GM04503 (cell line): ENCODE results near the gene ZNF429.
"Not testable (repeated sequence)": the region's sequence is repeated elsewhere in the genome, so short reads cannot be mapped to it uniquely, and the experiment has no call there.

Experiments used
- DNase-seq: peaks from one replicate; pipeline ENCODE4 v3.0.0-alpha.2; 2012; ENCODE audit warnings: low read depth

ZNF429 gene

GRCh38 chr19:21513651-21514050, 8.2 kb downstream of the ZNF429 start:
- DNase-seq, result no peak

DNA sequence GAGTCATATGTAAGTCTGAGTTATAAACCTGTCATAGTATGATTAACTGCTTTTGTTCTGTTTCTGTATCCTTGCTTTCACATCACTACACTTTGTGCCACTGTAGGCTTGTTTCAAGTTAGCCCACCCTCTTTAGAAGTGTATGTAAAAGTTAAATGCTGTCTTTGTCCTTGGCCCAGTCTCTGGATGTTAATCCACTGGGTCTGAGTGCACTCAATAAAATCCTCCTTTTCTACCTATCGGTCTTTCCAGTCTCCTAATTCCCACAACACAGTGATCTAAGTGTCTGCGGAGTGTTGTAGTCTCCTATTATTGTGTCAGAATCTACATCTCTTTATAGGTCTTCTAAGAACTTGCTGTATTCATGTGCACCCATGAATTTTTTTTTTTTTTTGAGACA, 14.1 kb downstream of the ZNF429 start:
- no peak for DNase-seq

DNA sequence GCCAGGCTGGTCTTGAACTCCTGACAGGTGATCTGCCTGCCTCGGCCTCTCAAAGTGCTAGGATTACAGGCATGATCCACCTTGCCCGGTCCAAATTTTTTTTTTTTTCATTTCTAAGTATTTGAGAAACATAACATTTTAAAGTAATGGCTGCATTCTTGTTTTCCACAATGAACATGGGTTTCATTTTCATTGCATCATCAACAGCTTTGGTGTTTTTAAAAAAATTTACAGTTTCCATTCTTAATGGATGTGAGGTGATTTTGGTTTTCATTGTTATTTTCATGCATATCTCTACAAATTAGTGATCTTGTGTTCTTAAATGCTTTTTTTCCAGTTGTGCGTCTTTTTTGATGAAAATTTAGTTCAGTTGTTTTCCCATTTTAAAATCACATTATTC, 27.5 kb downstream of the ZNF429 start:
- no peak for DNase-seq

- DNase-seq, result not testable (repeated sequence)
These were observed 31.4 kb downstream of the ZNF429 start for GRCh38 chr19:21536741-21537290.

GRCh38 chr19:21559444-21559843, 54.0 kb downstream of the ZNF429 start:
- DNase-seq, result no peak

DNA sequence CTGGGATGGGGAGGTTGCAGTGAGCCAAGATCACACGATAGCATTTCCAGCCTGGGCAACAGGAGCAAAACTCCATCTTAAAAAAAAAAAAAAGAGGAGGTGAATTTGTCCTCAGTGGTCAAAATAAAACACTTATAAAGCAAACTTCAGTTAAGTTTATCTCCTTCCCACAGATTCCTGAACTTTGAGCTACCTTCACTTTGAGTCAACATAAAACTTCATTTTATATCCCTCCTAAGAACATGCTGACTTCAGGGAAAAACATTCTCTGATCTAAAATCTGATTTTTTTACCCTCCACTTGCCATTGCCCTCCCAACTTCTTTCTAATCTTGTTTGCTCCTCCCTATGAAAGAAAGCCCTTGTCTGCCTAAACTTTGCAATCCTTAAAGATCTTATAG, 59.0 kb downstream of the ZNF429 start:
- DNase-seq, result no peak

- no peak for DNase-seq
These were observed 60.7 kb downstream of the ZNF429 start for GRCh38 chr19:21566073-21566472.

DNA sequence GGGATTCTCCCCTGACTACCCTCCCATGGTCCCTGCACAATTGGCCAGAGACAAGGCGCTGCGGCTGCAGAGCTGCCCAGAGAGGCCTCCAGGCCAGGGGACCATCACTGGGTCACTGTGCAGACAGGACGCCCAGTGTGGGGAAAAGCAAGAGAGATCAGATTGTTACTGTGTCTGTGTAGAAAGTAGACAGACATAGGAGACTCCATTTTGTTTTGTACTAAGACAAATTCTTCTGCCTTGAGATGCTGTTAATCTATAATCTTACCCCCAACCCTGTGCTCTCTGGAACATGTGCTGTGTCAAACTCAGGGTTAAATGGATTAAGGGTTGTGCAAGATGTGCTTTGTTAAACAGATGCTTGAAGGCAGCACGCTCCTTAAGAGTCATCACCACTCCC, 62.4 kb downstream of the ZNF429 start:
- DNase-seq, result not testable (repeated sequence)

GRCh38 chr19:21568816-21569493, 63.6 kb downstream of the ZNF429 start:
- peak; percentile 65 for DNase-seq

- no peak for DNase-seq
These were observed 64.1 kb downstream of the ZNF429 start for GRCh38 chr19:21569494-21569865.

DNA sequence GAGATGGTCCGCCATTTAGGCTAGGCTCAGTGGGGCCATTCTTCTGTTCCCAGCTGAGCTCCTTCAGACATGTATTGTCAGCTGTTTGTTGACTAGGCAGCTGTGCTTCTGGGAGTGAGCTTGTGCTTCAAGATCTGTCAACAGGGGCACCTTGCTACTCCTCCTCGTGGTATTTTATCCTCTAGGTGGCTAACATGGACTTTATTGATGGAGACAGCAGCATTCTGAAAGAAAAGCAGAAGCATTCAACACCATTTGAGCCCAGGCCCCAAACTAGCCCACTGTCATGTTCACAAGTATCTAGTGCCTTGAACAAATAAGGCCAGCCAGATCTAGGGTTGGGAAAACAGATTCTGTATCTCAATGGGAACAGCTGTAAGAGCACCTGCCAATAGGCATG, 65.9 kb downstream of the ZNF429 start:
- no peak for DNase-seq

- DNase-seq, result no peak
These were observed 69.2 kb downstream of the ZNF429 start for GRCh38 chr19:21574607-21575006.

GRCh38 chr19:21576481-21576880, 71.1 kb downstream of the ZNF429 start:
- no peak for DNase-seq

DNA sequence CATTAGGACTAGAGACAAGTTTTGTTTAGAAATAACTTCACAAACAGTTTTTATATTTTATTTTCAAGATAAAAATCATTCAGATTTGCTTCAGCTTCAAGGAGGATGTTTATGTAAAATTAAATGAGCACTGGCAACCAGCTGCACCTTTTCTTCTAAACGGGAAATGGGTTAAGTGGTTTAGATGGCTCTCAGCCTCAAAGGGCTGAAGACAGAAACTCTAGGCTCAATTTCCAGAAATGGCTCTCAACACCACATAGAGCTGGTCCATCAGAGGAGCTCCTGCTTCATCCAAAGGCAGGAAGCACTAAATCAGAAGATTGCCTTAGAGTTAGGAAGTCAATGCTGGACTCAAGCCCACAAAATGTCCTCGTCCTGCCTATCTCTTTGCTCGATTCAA, 74.7 kb downstream of the ZNF429 start:
- DNase-seq, result no peak

GRCh38 chr19:21580818-21581217, 75.4 kb downstream of the ZNF429 start:
- no peak for DNase-seq

DNA sequence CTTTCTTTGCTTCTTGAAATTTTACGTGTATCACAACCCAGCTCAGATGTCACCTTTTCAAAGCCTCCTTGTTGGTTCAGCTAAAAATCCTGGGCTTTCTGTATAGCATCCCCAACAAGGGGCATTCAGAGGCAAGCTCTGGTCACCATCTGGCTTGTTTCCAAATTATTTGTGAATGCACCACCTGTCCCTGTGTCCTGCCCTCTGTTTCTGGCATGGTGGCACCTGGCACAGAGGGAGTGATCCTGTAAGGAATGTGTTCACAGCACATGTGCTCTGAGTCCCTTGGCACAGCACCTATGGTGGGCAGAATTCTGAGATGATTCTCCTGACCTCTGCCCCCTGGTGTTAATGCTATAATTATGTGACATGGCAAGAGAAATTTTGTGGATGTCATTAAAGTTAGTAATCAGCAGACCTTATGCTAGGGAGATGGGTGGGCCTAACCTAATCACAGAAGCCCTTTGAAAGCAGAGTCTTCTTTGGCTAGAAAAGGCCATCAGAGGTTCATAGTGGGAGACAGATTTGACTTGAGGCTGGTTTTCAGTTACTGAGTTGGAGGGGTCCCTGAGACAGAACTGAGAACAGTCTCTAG, 76.3 kb downstream of the ZNF429 start:
- no peak for DNase-seq

DNA sequence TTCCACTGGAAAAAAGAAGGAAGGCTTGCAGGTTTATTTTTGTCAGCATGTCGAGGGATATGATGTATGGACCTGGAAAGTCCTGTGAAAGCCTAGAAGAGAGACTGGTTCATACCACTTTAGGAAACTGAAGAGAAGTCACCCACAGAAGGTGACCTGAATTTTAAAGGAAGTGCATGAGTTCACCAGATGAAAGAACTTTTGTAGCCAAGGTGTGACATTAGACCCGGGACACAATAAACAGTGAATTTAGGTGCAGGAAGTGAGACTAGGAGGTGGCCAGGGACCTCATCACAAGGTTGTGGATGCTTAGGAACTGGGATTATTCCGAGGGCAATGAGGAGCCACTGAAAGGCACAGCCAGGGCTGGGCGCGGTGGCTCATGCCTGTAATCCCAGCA, 79.1 kb downstream of the ZNF429 start:
- DNase-seq, result no peak

DNA sequence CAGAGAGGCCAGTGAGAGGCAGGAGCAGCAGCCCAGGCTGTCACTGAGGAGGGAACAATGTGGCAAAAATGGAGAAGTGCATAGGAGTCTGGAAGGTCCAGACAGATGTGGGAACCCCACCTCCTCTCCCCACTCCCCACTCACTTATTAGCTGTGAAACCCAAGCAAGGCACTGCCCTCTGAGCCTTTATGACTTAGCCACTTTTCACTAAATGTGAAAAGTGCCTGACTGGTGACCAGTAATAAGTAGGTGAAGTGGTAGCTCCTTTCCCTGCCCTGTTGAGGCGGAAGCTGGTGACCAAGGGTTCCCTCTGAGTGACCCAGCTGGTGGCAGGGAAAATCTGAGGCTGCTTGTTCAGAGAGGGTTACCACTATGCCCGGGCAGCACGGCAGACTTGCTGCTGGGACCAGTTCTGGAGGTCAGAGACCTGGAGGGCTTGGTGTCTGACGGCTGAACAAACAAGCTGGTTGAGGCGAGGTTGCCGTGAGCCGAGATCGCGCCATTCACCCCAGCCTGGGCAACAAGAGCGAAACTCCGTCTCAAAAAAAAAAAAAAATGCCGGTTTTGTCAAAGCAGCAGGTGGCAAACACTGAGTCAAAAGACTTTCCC, 80.0 kb downstream of the ZNF429 start:
- no peak for DNase-seq

DNA sequence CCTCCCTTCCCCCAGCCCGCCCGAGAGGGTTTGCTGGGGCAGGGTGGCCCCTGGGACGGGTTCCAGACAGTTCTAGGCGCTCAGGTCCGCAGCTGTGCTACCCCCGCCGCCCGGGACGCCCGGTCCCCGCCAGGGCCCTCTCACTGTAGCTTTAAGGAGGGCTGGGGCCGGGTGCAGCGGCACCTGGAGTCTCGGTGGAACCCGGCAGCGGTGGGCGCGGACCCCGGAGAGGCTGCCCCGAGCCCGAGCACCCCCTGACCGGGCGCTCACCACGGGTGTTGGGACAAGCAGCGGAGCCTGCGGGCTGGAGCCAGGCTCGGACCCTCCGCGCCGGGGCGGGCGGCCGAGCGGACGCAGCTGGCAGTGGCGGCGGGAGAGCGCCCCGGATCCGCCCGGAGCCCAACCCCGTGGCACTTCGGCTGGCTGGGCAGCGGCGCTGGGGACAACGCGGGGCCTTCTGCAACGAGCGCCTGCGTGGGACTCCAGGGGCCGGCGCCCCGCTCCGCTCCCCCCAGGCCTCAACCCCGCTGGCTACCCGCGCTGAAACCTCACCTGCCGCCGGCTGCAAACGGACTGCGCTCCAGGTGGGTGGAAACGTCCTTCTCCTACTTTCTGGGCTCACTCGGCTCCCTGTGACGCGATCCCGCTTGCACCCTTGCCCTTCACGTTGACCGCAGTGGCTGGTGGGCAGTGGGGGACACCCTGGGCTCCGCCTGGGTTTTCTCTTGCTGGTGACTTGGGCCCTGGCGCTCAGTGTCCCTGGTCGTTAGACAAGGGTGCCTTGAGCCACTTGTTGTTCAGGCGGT, 81.1 kb downstream of the ZNF429 start:
- no peak for DNase-seq

DNA sequence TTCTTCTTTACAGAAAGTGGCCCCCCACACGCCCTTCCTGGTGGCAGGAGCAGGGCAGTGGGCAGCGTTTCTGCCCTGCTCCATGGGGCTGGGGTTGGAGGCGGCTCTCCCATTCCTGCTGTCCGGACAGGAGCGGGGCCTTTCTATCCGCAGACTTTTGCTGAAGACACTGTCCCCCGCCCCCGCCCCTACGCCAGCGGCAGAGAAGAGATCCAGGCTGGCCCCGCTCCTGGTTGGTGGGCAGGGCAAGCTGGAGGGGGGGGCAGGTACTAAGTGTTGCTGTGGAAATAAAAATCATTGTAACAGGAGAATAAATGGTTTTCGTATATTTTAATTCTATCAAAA, 81.7 kb downstream of the ZNF429 start:
- DNase-seq, result no peak

GRCh38 chr19:21587549-21587948, 82.1 kb downstream of the ZNF429 start:
- no peak for DNase-seq

- no peak for DNase-seq
These were observed 82.7 kb downstream of the ZNF429 start for GRCh38 chr19:21588065-21588601.
